KMS-11 (cell line): ENCODE measurements around the gene BBX.

Experiments used
- H2AFZ ChIP-seq: fragments of 200-600 bp; sonication (generic); 2 replicates; pipeline ENCODE4 v1.6.1; 2016; ENCODE audit warnings: antibody characterized with exemption, mixed run types, low read depth
- H3K27ac ChIP-seq: fragments of 200-600 bp; sonication (generic); 2 replicates; pipeline ENCODE4 v1.6.1; 2016; ENCODE audit warnings: mild to moderate bottlenecking, mixed run types
- H3K27me3 ChIP-seq: fragments of 200-600 bp; sonication (generic); 2 replicates; pipeline ENCODE4 v1.6.1; 2017; ENCODE audit warnings: mild to moderate bottlenecking, low read depth, mixed run types, moderate library complexity; ENCODE audit not compliant: insufficient read depth
- H3K36me3 ChIP-seq: fragments of 200-600 bp; sonication (generic); 2 replicates; pipeline ENCODE4 v1.6.1; 2017; ENCODE audit warnings: mild to moderate bottlenecking, mixed run types; ENCODE audit not compliant: insufficient read depth
- H3K4me1 ChIP-seq: fragments of 200-600 bp; sonication (generic); 2 replicates; pipeline ENCODE4 v1.6.1; 2016; ENCODE audit warnings: mild to moderate bottlenecking, low read depth, mixed run types; ENCODE audit not compliant: poor library complexity, severe bottlenecking
- H3K4me2 ChIP-seq: fragments of 200-600 bp; sonication (generic); 2 replicates; pipeline ENCODE4 v1.7.0; 2016; ENCODE audit warnings: mild to moderate bottlenecking, mixed run types
- H3K4me3 ChIP-seq: fragments of 200-600 bp; sonication (generic); IDR thresholded peaks from 2 replicates; pipeline ENCODE4 v1.6.1; 2017; ENCODE audit warnings: low read depth, low read length, mixed read lengths; ENCODE audit not compliant: insufficient read depth
- H3K79me2 ChIP-seq: fragments of 200-600 bp; sonication (generic); 2 replicates; pipeline ENCODE4 v1.6.1; 2016; ENCODE audit warnings: low read depth, mixed run types; ENCODE audit not compliant: insufficient read depth
- H3K9ac ChIP-seq: fragments of 200-600 bp; sonication (generic); 2 replicates; pipeline ENCODE4 v1.6.1; 2016; ENCODE audit warnings: mild to moderate bottlenecking, mixed run types
- H4K20me1 ChIP-seq: fragments of 200-600 bp; sonication (generic); 2 replicates; pipeline ENCODE4 v1.6.1; 2016; ENCODE audit warnings: mild to moderate bottlenecking, mixed run types; ENCODE audit not compliant: insufficient read depth
- TF ChIP-seq, protein P1 (sequence below): fragments of 200-600 bp; sonication (generic); conservative IDR thresholded peaks from 2 replicates; pipeline ENCODE4 v1.6.1; 2017; ENCODE audit warnings: low read depth, mild to moderate bottlenecking, antibody characterized with exemption, low read length, moderate library complexity, mixed read lengths

Gene BBX

DNA sequence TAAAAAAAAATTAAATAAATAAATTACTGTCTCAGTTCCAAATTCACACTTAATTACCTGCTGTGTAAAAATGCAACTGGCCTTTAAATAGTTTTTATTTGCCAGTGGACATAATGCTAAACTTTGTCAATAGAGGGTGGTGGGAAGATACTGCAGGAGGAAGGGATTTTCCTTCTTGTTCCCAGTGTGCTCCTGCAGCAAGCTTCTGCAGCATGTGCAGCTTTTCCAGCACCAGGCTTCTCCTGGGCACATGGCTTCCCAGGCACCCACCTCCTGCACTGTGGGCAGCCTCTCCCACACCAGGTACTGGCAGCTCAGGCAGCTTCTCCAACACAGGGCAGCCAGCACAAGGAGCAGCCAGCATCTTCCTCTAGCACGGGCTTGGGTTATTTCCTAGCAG is 29.6 kb upstream of the BBX start:
- Histone ChIP-seq H3K4me1 (no peaks in the 10 kb centered on the region), H3K27me3 (no peaks in the 10 kb centered on the region), H3K79me2 (no peaks in the 10 kb centered on the region), H3K4me2 (no peak overlapping the region), H3K27ac (no peak overlapping the region), H3K9ac (no peak overlapping the region), H3K4me3 (no peak overlapping the region), H3K36me3 (no peaks in the 10 kb centered on the region), H2AFZ (no peak overlapping the region), H4K20me1 (no peaks in the 10 kb centered on the region)
- TF ChIP-seq, protein P1, sequence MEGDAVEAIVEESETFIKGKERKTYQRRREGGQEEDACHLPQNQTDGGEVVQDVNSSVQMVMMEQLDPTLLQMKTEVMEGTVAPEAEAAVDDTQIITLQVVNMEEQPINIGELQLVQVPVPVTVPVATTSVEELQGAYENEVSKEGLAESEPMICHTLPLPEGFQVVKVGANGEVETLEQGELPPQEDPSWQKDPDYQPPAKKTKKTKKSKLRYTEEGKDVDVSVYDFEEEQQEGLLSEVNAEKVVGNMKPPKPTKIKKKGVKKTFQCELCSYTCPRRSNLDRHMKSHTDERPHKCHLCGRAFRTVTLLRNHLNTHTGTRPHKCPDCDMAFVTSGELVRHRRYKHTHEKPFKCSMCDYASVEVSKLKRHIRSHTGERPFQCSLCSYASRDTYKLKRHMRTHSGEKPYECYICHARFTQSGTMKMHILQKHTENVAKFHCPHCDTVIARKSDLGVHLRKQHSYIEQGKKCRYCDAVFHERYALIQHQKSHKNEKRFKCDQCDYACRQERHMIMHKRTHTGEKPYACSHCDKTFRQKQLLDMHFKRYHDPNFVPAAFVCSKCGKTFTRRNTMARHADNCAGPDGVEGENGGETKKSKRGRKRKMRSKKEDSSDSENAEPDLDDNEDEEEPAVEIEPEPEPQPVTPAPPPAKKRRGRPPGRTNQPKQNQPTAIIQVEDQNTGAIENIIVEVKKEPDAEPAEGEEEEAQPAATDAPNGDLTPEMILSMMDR, result no peak

DNA sequence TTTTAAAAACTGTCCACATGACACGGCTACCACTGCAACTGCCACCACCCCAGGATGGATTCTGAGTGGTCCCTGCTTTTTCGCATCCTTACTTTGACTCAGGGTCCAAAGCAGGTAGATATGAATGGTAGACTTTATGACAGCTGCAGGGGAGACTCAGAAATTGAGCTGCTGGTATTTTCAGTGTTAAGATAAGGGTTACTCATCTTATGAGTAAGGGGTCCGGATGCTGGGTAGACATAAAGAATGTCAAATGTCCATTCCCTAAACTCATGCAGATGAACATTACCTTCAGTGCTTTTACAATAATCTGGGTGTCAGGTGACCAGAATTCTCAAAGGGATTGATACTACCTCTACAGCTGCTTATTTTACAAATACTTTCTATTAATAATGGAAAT is 25.9 kb upstream of the BBX start:
- Histone ChIP-seq H3K4me2 (no peak overlapping the region), H3K36me3 (no peaks in the 10 kb centered on the region), H3K4me3 (no peak overlapping the region), H3K9ac (no peak overlapping the region), H3K27ac (no peak overlapping the region), H2AFZ (no peak overlapping the region), H4K20me1 (no peaks in the 10 kb centered on the region), H3K4me1 (no peaks in the 10 kb centered on the region), H3K79me2 (no peaks in the 10 kb centered on the region), H3K27me3 (no peaks in the 10 kb centered on the region)
- TF ChIP-seq, protein P1, result no peak

DNA sequence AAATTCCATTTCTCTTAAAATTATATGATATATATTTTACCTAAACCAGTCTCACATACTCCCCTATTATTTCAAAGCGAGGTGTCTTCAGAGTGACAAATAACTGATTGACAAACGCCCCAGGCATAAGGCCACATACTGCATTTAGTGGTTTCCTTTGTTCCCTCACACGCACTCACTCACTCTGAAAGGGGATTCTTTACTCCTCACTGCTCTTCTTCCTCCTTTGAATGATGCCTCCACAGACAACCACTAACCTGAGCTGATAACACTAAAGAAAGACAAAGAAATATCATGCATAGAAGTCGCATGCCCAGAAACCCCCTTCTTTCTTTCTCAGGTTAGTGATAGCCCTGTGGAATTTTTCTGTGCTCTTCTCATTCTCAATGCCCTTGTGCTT is 24.1 kb upstream of the BBX start:
- no peaks in the 10 kb centered on the region for H4K20me1 ChIP-seq
- H3K27me3 ChIP-seq, result no peaks in the 10 kb centered on the region
- no peaks in the 10 kb centered on the region for H3K79me2 ChIP-seq
- H3K27ac ChIP-seq, result no peak overlapping the region
- H3K4me1 ChIP-seq, result no peaks in the 10 kb centered on the region
- no peaks in the 10 kb centered on the region for H3K36me3 ChIP-seq
- H3K4me3 ChIP-seq, result no peak overlapping the region
- no peak overlapping the region for H3K4me2 ChIP-seq
- TF ChIP-seq, protein P1, result no peak
- H3K9ac ChIP-seq, result no peak overlapping the region
- H2AFZ ChIP-seq, result no peak overlapping the region

DNA sequence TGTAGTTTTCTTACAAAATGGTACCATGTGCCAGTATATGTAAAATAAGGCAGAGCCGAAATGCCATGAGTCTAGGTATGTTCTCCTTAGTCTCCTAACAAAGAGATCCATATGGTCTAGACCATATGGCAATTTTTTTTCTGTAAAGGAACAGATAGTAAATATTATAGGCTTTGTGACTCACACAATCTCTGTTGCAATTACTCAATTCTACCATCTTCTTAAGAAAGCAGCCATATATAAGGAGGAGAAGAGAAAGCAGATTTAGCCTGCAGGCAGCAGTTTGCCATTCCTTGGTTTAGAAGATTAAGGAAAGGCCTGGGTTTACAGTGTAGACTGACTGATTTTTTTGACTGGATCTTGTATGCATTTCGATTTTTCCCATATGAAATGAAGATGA is 16.3 kb upstream of the BBX start:
- TF ChIP-seq, protein P1, result no peak
- no peaks in the 10 kb centered on the region for H3K27me3 ChIP-seq
- no peak overlapping the region for H3K4me3 ChIP-seq
- H3K9ac ChIP-seq, result no peak overlapping the region
- H3K36me3 ChIP-seq, result no peaks in the 10 kb centered on the region
- no peaks in the 10 kb centered on the region for H3K79me2 ChIP-seq
- no peak overlapping the region for H2AFZ ChIP-seq
- no peaks in the 10 kb centered on the region for H4K20me1 ChIP-seq
- H3K4me2 ChIP-seq, result no peak overlapping the region
- no peaks in the 10 kb centered on the region for H3K4me1 ChIP-seq
- no peak overlapping the region for H3K27ac ChIP-seq

DNA sequence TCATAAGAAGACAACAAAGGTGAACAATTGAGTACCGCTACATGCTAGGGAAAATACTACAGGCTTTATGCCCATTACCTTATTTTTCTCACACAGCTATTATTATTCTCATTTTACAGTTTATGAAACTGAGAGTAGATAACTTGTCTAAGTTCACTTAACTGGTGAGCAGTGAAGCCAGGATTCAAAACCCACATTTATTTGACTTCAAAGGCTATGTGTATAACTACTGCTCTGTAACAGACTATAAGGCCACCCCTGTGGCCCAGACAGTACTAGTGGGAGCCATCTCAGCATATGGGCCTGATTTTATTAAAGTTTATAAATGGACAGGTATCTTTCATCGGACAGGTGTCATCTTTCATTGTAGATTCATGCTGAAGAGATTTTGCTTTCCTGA is 14.4 kb upstream of the BBX start:
- H3K27me3 ChIP-seq, result no peaks in the 10 kb centered on the region
- H2AFZ ChIP-seq, result no peak overlapping the region
- H3K36me3 ChIP-seq, result no peaks in the 10 kb centered on the region
- H3K4me2 ChIP-seq, result no peak overlapping the region
- H3K79me2 ChIP-seq, result no peaks in the 10 kb centered on the region
- H3K27ac ChIP-seq, result no peak overlapping the region
- H3K9ac ChIP-seq, result no peak overlapping the region
- H4K20me1 ChIP-seq, result no peaks in the 10 kb centered on the region
- TF ChIP-seq, protein P1, result no peak
- H3K4me3 ChIP-seq, result no peak overlapping the region
- H3K4me1 ChIP-seq, result no peaks in the 10 kb centered on the region
